Activated gamma-delta T cell treated with anti-CD3 and anti-CD28 coated beads, Interleukin-2, amount 50 U/mL, for 16 hours (primary cell): ENCODE data around the gene RGS7.
"Not testable (repeated sequence)": the region's sequence is repeated elsewhere in the genome, so short reads cannot be mapped to it uniquely, and the experiment has no call there.

ENCODE experiments used
- DNase-seq: peaks from one replicate; pipeline ENCODE4 v3.0.0-alpha.2; 2020; ENCODE audit warnings: low read depth

Gene RGS7

GRCh38 chr1:241208910-241209379 lies 148.1 kb downstream of the RGS7 start:
- DNase-seq: no peak

- DNase-seq: no peak
Measured at GRCh38 chr1:241203817-241204216, 153.2 kb downstream of the RGS7 start.

- no peak for DNase-seq
Measured at GRCh38 chr1:241202401-241202800, 154.6 kb downstream of the RGS7 start.

GRCh38 chr1:241186716-241187115 lies 170.3 kb downstream of the RGS7 start:
- DNase-seq: no peak

GRCh38 chr1:241181971-241182370 lies 175.0 kb downstream of the RGS7 start:
- DNase-seq: no peak

DNA sequence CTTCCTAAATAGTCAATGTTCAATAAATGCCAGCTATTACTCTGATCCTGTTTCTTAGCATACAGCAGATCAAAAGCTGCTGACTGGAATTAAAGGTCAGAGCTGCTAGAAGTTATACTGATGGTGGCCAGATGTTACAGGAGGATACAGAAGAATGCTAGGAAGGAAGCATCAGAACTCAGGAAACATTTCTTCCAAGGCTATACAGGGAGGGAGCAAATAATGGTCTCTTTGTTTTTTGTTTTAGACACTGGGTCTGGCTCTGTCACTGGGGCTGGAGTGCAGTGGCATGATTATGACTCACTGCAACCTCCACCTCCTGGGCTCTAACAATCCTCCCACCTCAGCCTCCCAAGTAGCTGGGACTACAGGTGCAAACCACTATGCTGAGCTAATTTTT lies 175.5 kb downstream of the RGS7 start:
- DNase-seq: no peak

DNA sequence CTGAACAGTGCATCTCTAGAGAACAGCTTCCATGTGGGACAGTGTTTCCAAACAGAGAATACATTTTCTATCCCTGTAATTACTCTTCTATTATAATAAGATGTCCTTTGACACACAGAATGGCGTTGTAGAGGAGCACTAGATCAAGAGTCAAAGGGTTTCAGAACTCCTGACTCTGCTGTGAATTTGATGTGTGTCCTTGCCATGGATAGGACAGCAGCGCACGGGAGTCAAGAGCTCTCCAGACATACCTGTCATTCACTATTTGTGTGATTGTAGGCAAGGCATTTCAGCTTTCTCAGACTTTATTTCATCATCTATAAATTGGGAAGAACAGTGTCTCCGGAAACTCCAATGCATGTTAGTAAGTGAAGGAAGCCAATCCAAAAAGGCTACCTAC lies 176.4 kb downstream of the RGS7 start:
- no peak for DNase-seq

- DNase-seq: no peak
Measured at GRCh38 chr1:241177660-241178059, 179.3 kb downstream of the RGS7 start.

GRCh38 chr1:241172486-241172885 lies 184.5 kb downstream of the RGS7 start:
- DNase-seq: no peak

DNA sequence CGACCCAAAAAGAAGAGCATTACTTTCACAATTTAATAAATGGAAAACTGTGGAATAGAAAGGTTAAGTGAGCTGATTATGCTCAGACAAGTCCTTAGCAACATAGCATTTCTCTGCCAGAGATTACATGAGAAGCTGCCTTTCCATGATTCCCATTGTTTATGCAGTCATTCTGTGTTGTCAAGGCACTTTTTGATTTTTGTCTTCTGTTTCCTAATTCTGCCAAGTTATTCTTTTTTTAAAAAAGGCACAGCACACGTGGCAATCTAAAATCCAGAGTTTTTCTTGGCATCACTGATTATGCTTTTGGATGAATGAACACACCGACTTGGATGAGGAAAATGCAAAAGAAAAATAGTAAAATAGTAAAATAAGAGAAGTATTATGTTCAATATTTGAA lies 185.0 kb downstream of the RGS7 start:
- DNase-seq: no peak

DNA sequence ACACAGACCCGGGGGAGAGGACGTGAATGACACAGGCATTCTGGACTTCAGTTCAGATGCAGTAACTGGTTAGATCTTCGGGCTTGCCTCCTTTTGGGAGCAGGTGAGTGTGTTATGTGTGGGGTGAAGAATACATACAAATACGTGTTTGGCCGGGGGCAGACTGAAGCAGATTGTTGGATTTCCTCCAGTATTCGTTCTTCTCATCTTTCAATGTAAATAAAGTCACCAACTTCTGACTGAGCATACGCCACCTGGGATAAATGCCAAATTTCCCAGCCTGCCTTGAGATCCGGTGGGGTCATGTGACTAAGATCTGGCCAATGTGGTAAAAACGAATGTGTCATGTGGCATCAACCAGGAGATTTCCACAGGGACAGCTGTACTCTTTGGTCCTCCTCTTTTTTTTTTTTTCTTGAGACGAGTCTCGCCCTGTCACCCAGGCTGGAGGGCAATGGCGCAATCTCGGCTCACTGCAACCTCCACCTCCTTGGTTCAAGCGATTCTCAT lies 189.8 kb downstream of the RGS7 start:
- DNase-seq: no peak

GRCh38 chr1:241166625-241167024 lies 190.4 kb downstream of the RGS7 start:
- DNase-seq: no peak

DNA sequence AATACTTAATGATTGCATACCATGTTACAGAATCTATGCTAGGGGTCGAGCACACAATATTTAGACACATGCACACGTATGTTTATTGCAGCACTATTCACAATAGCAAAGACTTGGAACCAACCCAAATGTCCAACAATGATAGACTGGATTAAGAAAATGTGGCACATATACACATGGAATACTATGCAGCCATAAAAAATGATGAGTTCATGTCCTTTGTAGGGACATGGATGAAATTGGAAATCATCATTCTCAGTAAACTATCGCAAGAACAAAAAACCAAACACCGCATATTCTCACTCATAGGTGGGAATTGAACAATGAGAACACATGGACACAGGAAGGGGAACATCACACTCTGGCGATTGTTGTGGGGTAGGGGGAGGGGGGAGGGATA lies 191.7 kb downstream of the RGS7 start:
- not testable (repeated sequence) for DNase-seq

DNA sequence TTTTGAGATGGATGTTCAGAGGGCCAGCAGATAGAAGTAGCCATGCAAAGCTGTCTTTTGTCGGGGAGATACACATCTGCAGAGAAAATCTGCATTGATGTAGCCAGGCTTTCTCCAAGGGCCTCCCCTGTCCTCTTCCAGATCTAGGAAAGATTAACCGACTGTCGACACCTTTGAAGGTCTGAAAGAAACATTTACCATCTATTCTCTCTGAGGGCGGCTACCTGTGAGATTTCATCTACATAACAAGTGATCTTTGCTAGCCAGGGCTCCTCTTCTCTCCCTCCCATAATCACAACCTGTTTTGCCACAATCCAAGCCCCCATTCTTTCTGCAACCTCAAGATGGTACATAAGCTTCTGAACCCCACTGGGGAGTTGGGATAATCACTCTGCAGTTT lies 193.6 kb downstream of the RGS7 start:
- no peak for DNase-seq

- DNase-seq: no peak
Measured at GRCh38 chr1:241161188-241161689, 195.8 kb downstream of the RGS7 start.

- no peak for DNase-seq
Measured at GRCh38 chr1:241157435-241157834, 199.6 kb downstream of the RGS7 start.

- no peak for DNase-seq
Measured at GRCh38 chr1:241156231-241156965, 200.6 kb downstream of the RGS7 start.

- no peak for DNase-seq
Measured at GRCh38 chr1:241145881-241146280, 211.1 kb downstream of the RGS7 start.

GRCh38 chr1:241143765-241144442 lies 213.1 kb downstream of the RGS7 start:
- no peak for DNase-seq

DNA sequence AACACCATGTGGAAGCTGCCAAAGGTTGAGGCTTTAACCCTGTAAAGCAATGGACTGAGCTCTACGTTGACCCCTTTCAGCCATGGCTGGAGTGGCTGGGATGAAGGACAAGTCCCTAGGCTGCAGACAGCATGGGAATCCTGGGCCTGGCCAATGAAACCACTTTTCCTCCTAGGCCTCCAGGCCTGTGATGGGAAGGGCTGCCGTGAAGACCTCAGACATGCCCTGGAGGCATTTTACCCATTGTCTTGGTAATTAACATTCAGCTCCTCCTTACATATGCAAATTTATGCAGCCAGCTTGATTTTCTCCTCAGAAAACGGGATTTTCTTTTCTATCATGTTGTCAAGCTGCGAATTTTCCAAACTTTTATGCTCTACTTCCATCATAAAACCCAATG lies 214.5 kb downstream of the RGS7 start:
- no peak for DNase-seq

- DNase-seq: not testable (repeated sequence)
Measured at GRCh38 chr1:241141646-241142045, 215.4 kb downstream of the RGS7 start.

GRCh38 chr1:241140670-241141069 lies 216.3 kb downstream of the RGS7 start:
- DNase-seq: no peak

DNA sequence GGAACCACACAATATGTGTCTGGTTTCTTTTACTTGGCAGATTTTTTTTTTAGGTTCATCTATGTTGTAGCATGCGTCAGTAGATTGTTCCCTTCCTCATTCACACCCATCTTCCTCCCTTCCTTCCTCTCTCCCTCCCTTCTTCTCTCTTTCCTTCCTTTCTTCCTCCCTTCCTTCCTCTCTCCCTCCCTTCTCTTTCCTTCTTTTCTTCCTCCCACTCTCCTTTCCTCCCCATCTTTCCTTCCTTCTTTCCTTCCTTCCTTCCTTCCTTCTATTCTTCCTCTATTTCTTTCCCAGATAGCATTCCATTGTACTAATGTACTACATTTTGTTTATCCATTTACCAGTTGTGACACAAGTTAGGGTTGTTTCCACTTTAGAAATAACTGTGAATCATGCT lies 218.0 kb downstream of the RGS7 start:
- no peak for DNase-seq
